ENCODE results near the gene RARRES1. TPM values are rescaled to one million over a fixed set of nuclear protein-coding genes. Genes with fewer than 3 reads are reported as not detected.

Gene RARRES1
- total RNA-seq, 1 experiment from 2014 or later: 0.20 TPM

DNA sequence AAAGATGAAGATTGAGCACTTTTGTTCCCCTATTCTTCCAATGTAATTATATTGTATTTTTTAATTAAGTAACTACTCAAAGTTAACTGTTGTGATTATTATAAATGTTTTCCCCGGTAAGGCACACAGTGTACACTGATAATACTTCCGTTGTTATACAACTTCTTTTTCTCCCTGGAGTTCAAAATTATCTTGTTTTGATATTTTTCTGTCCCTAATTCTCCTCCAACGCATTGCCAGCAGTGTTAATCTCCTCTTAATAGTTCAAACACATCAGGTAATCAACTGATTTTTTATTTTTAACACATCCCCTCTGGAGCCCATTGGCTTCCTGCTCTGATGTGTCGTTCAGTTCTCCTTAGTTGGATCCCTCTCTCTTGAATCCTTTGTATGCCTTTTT is 37.3 kb upstream of the RARRES1 start:
- Histone ChIP-seq H3K27ac (ENCODE audit: low read depth, low read length) (no peak overlapping the region), H3K4me1 (ENCODE audit: control insufficient read depth in 1 of 2, insufficient read depth in 2 of 2, low read length in 2 of 2) (peaks cover 3 to 15% of the 10 kb centered on the region in 2 experiments; a peak in 3 of 4 replicates), H3K79me2 (ENCODE audit: insufficient read depth, low read length) (no peaks in the 10 kb centered on the region), H3K36me3 (ENCODE audit: control insufficient read depth in 1 of 2, insufficient read depth in 2 of 2, low read length in 2 of 2) (no peaks in the 10 kb centered on the region), H3K27me3 (ENCODE audit: insufficient read depth, low read length) (no peaks in the 10 kb centered on the region), H2AFZ (ENCODE audit: low read depth, low read length, poor library complexity, severe bottlenecking) (no peak overlapping the region), H3K4me2 (ENCODE audit: low read length) (no peak overlapping the region), H4K20me1 (ENCODE audit: insufficient read depth) (no peaks in the 10 kb centered on the region), H3K9me3 (ENCODE audit: control insufficient read depth in 1 of 2, insufficient read depth in 1 of 2, low read depth in 1 of 2, low read length in 2 of 2) (no peaks in the 10 kb centered on the region), H3K9me2 (ENCODE audit: insufficient read depth) (no peaks in the 10 kb centered on the region), H3K4me3 (replicated peaks in 1 of 2; ENCODE audit: low read depth in 1 of 2, low read length in 2 of 2) (no peak overlapping the region), H3K9ac (ENCODE audit: low read length) (no peak overlapping the region)
- ChIA-PET POLR2A (no interaction called here), RAD21 (ENCODE audit: low non-redundant PET in 1 of 2, low total read pairs in 2 of 2, uncharacterized antibody in 2 of 2, unreplicated experiment in 2 of 2) (no interaction called here), CTCF (no interaction called here)
- BruUV-seq (replicated peaks): no TSS peak
- TF ChIP-seq ZBTB33 (IDR thresholded peaks at IDR 0.05; ENCODE audit: extremely low read depth, insufficient replicate concordance, low read length) (no peak), YY1 (IDR thresholded peaks at IDR 0.05; ENCODE audit: extremely low read depth, insufficient replicate concordance, low read depth, low read length) (no peak), ZNF274 (IDR thresholded peaks at IDR 0.05; ENCODE audit: low read depth, low read length) (no peak), ELF1 (IDR thresholded peaks at IDR 0.05; ENCODE audit: borderline replicate concordance, low read depth) (no peak), EZH2phosphoT487 (IDR thresholded peaks at IDR 0.05; ENCODE audit: borderline replicate concordance) (no peak), TCF7L2 (IDR thresholded peaks at IDR 0.05; ENCODE audit: borderline replicate concordance, extremely low read depth, insufficient read depth, insufficient read length) (no peak), CEBPB (IDR thresholded peaks at IDR 0.05; ENCODE audit: low read depth) (no peak), EGR1 (IDR thresholded peaks at IDR 0.05; ENCODE audit: low read depth) (no peak), POLR2AphosphoS5 (IDR thresholded peaks at IDR 0.05; ENCODE audit: low read depth, low read length) (no peak), SP1 (IDR thresholded peaks at IDR 0.05; ENCODE audit: low read depth) (no peak), JUND (IDR thresholded peaks at IDR 0.05) (no peak), FOSL1 (IDR thresholded peaks at IDR 0.05; ENCODE audit: low read depth) (no peak), CBX3 (IDR thresholded peaks at IDR 0.05; ENCODE audit: low read depth) (no peak), REST (IDR thresholded peaks at IDR 0.05; ENCODE audit: low read depth) (no peak), POLR2A (IDR thresholded peaks at IDR 0.05; ENCODE audit: borderline replicate concordance, extremely low read depth, insufficient read depth, insufficient read length) (no peak)
- TF ChIP-seq, protein P1, sequence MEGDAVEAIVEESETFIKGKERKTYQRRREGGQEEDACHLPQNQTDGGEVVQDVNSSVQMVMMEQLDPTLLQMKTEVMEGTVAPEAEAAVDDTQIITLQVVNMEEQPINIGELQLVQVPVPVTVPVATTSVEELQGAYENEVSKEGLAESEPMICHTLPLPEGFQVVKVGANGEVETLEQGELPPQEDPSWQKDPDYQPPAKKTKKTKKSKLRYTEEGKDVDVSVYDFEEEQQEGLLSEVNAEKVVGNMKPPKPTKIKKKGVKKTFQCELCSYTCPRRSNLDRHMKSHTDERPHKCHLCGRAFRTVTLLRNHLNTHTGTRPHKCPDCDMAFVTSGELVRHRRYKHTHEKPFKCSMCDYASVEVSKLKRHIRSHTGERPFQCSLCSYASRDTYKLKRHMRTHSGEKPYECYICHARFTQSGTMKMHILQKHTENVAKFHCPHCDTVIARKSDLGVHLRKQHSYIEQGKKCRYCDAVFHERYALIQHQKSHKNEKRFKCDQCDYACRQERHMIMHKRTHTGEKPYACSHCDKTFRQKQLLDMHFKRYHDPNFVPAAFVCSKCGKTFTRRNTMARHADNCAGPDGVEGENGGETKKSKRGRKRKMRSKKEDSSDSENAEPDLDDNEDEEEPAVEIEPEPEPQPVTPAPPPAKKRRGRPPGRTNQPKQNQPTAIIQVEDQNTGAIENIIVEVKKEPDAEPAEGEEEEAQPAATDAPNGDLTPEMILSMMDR (IDR thresholded peaks at IDR 0.05 in 2 of 3, conservative IDR thresholded peaks at IDR 0.05 in 1 of 3; ENCODE audit: borderline replicate concordance in 1 of 3, insufficient read depth in 1 of 3, low read depth in 2 of 3, low read length in 2 of 3): no peak
- intact Hi-C loops (cut with micrococcal nuclease): no loop called here
- ATAC-seq (no peak), DNase-seq (ENCODE audit: low read depth, low spot score) (no peak)

Data from HCT116 (cell line).